ENCODE results near the gene PHETA2.

The PHETA2 gene

GRCh38 chr22:42064629-42065028 lies 9.4 kb upstream of the PHETA2 start:
- Histone ChIP-seq H3K9me3 (ENCODE audit: control extremely low read depth in 1 of 5, control insufficient read depth in 4 of 5, insufficient read depth in 2 of 5, low read depth in 1 of 5, low read length in 4 of 5) (no peaks in the 10 kb centered on the region), H3K27me3 (replicated peaks in 2 of 5; ENCODE audit: control insufficient read depth in 4 of 5, insufficient read depth in 5 of 5, low read length in 4 of 5) (no peaks in the 10 kb centered on the region), H3K4me1 (ENCODE audit: control extremely low read depth in 1 of 4, control insufficient read depth in 4 of 4, insufficient read depth in 4 of 4, low read length in 3 of 4) (peaks cover 1 to 4% (median 2%) of the 10 kb centered on the region in 4 experiments), H3K4me3 (ENCODE audit: control insufficient read depth in 1 of 7, extremely low read depth in 1 of 7, insufficient read depth in 4 of 7, low read depth in 2 of 7, low read length in 6 of 7) (no peak overlapping the region), H3K27ac (ENCODE audit: insufficient read depth in 1 of 2, low read depth in 1 of 2, low read length in 2 of 2, poor library complexity in 1 of 2, severe bottlenecking in 2 of 2) (no peak overlapping the region), H3K36me3 (ENCODE audit: control insufficient read depth in 4 of 4, insufficient read depth in 4 of 4, low read length in 3 of 4) (peaks cover 7 to 63% (median 45%) of the 10 kb centered on the region in 4 experiments)
- CTCF ChIA-PET = interaction anchor here (1.1 kb wide), 1 partner anchor 39 kb away, joined by 4 read pairs; no protein-coding TSS in a partner anchor
- no peak for DNase-seq
- WGBS (ENCODE audit: insufficient coverage) = 100% methylated on average over 1 of the region's 1 CpG
- POLR2A ChIA-PET = no interaction called here

GRCh38 chr22:42065438-42066125 lies 8.5 kb upstream of the PHETA2 start:
- Histone ChIP-seq H3K27me3 (replicated peaks in 2 of 5; ENCODE audit: control insufficient read depth in 4 of 5, insufficient read depth in 5 of 5, low read length in 4 of 5) (no peaks in the 10 kb centered on the region), H3K9me3 (ENCODE audit: control extremely low read depth in 1 of 5, control insufficient read depth in 4 of 5, insufficient read depth in 2 of 5, low read depth in 1 of 5, low read length in 4 of 5) (no peaks in the 10 kb centered on the region), H3K36me3 (ENCODE audit: control insufficient read depth in 4 of 4, insufficient read depth in 4 of 4, low read length in 3 of 4) (peaks cover 3 to 53% (median 37%) of the 10 kb centered on the region in 4 experiments), H3K4me3 (ENCODE audit: control insufficient read depth in 1 of 7, extremely low read depth in 1 of 7, insufficient read depth in 4 of 7, low read depth in 2 of 7, low read length in 6 of 7) (no peak overlapping the region), H3K4me1 (ENCODE audit: control extremely low read depth in 1 of 4, control insufficient read depth in 4 of 4, insufficient read depth in 4 of 4, low read length in 3 of 4) (peaks cover 5 to 13% (median 11%) of the 10 kb centered on the region in 4 experiments), H3K27ac (ENCODE audit: insufficient read depth in 1 of 2, low read depth in 1 of 2, low read length in 2 of 2, poor library complexity in 1 of 2, severe bottlenecking in 2 of 2) (no peak overlapping the region)
- 96% methylated on average over 13 of the region's 13 CpGs for WGBS (ENCODE audit: insufficient coverage)
- ChIA-PET POLR2A (no interaction called here), CTCF (interaction anchor here (1.1 to 1.2 kb wide), 2 partner anchors 14 to 38 kb away, joined by 3 to 4 read pairs; no protein-coding TSS in a partner anchor)
- DNase-seq = no peak

GRCh38 chr22:42066126-42066761 lies 7.8 kb upstream of the PHETA2 start:
- Histone ChIP-seq H3K27me3 (replicated peaks in 2 of 5; ENCODE audit: control insufficient read depth in 4 of 5, insufficient read depth in 5 of 5, low read length in 4 of 5) (no peaks in the 10 kb centered on the region), H3K9me3 (ENCODE audit: control extremely low read depth in 1 of 5, control insufficient read depth in 4 of 5, insufficient read depth in 2 of 5, low read depth in 1 of 5, low read length in 4 of 5) (no peaks in the 10 kb centered on the region), H3K27ac (ENCODE audit: insufficient read depth in 1 of 2, low read depth in 1 of 2, low read length in 2 of 2, poor library complexity in 1 of 2, severe bottlenecking in 2 of 2) (no peak overlapping the region), H3K4me3 (ENCODE audit: control insufficient read depth in 1 of 7, extremely low read depth in 1 of 7, insufficient read depth in 4 of 7, low read depth in 2 of 7, low read length in 6 of 7) (no peak overlapping the region), H3K4me1 (ENCODE audit: control extremely low read depth in 1 of 4, control insufficient read depth in 4 of 4, insufficient read depth in 4 of 4, low read length in 3 of 4) (peaks cover 5 to 19% (median 17%) of the 10 kb centered on the region in 4 experiments), H3K36me3 (ENCODE audit: control insufficient read depth in 4 of 4, insufficient read depth in 4 of 4, low read length in 3 of 4) (peaks cover 2 to 46% (median 30%) of the 10 kb centered on the region in 4 experiments)
- DNase-seq = no peak
- POLR2A ChIA-PET = no interaction called here
- CTCF ChIA-PET = interaction anchor here (1.2 kb wide), 1 partner anchor 15 kb away, joined by 3 read pairs; no protein-coding TSS in a partner anchor
- WGBS (ENCODE audit: insufficient coverage) = 100% methylated on average over 5 of the region's 7 CpGs

GRCh38 chr22:42066937-42067336 lies 7.1 kb upstream of the PHETA2 start:
- POLR2A ChIA-PET = no interaction called here
- WGBS (ENCODE audit: insufficient coverage) = 98% methylated on average over 10 of the region's 10 CpGs
- Histone ChIP-seq H3K27ac (ENCODE audit: insufficient read depth in 1 of 2, low read depth in 1 of 2, low read length in 2 of 2, poor library complexity in 1 of 2, severe bottlenecking in 2 of 2) (no peak overlapping the region), H3K36me3 (ENCODE audit: control insufficient read depth in 4 of 4, insufficient read depth in 4 of 4, low read length in 3 of 4) (peaks cover 2 to 46% (median 28%) of the 10 kb centered on the region in 4 experiments), H3K27me3 (replicated peaks in 2 of 5; ENCODE audit: control insufficient read depth in 4 of 5, insufficient read depth in 5 of 5, low read length in 4 of 5) (no peaks in the 10 kb centered on the region), H3K4me1 (ENCODE audit: control extremely low read depth in 1 of 4, control insufficient read depth in 4 of 4, insufficient read depth in 4 of 4, low read length in 3 of 4) (peaks cover 5 to 23% (median 21%) of the 10 kb centered on the region in 4 experiments), H3K9me3 (ENCODE audit: control extremely low read depth in 1 of 5, control insufficient read depth in 4 of 5, insufficient read depth in 2 of 5, low read depth in 1 of 5, low read length in 4 of 5) (no peaks in the 10 kb centered on the region), H3K4me3 (ENCODE audit: control insufficient read depth in 1 of 7, extremely low read depth in 1 of 7, insufficient read depth in 4 of 7, low read depth in 2 of 7, low read length in 6 of 7) (no peak overlapping the region)
- CTCF ChIA-PET = no interaction called here
- no peak for DNase-seq

- Histone ChIP-seq H3K27me3 (replicated peaks in 2 of 5; ENCODE audit: control insufficient read depth in 4 of 5, insufficient read depth in 5 of 5, low read length in 4 of 5) (no peaks in the 10 kb centered on the region), H3K4me3 (ENCODE audit: control insufficient read depth in 1 of 7, extremely low read depth in 1 of 7, insufficient read depth in 4 of 7, low read depth in 2 of 7, low read length in 6 of 7) (no peak overlapping the region), H3K4me1 (ENCODE audit: control extremely low read depth in 1 of 4, control insufficient read depth in 4 of 4, insufficient read depth in 4 of 4, low read length in 3 of 4) (peaks cover 5 to 23% (median 21%) of the 10 kb centered on the region in 4 experiments), H3K36me3 (ENCODE audit: control insufficient read depth in 4 of 4, insufficient read depth in 4 of 4, low read length in 3 of 4) (peaks cover 2 to 45% (median 22%) of the 10 kb centered on the region in 4 experiments), H3K27ac (ENCODE audit: insufficient read depth in 1 of 2, low read depth in 1 of 2, low read length in 2 of 2, poor library complexity in 1 of 2, severe bottlenecking in 2 of 2) (no peak overlapping the region), H3K9me3 (ENCODE audit: control extremely low read depth in 1 of 5, control insufficient read depth in 4 of 5, insufficient read depth in 2 of 5, low read depth in 1 of 5, low read length in 4 of 5) (no peaks in the 10 kb centered on the region)
- no peak for DNase-seq
- POLR2A ChIA-PET = no interaction called here
- WGBS (ENCODE audit: insufficient coverage) = 89% methylated on average over 12 of the region's 14 CpGs
- CTCF ChIA-PET = no interaction called here
Measured at GRCh38 chr22:42067671-42068251, 6.3 kb upstream of the PHETA2 start.

- H3K4me1 ChIP-seq (ENCODE audit: control extremely low read depth in 1 of 4, control insufficient read depth in 4 of 4, insufficient read depth in 4 of 4, low read length in 3 of 4) = peaks cover 5 to 23% (median 21%) of the 10 kb centered on the region in 4 experiments
- H3K9me3 ChIP-seq (ENCODE audit: control extremely low read depth in 1 of 5, control insufficient read depth in 4 of 5, insufficient read depth in 2 of 5, low read depth in 1 of 5, low read length in 4 of 5) = no peaks in the 10 kb centered on the region
- CTCF ChIA-PET = no interaction called here
- no peaks in the 10 kb centered on the region for H3K27me3 ChIP-seq (replicated peaks in 2 of 5; ENCODE audit: control insufficient read depth in 4 of 5, insufficient read depth in 5 of 5, low read length in 4 of 5)
- no peak overlapping the region for H3K4me3 ChIP-seq (ENCODE audit: control insufficient read depth in 1 of 7, extremely low read depth in 1 of 7, insufficient read depth in 4 of 7, low read depth in 2 of 7, low read length in 6 of 7)
- WGBS (ENCODE audit: insufficient coverage) = 100% methylated on average over 4 of the region's 4 CpGs
- POLR2A ChIA-PET = no interaction called here
- DNase-seq = no peak
- H3K36me3 ChIP-seq (ENCODE audit: control insufficient read depth in 4 of 4, insufficient read depth in 4 of 4, low read length in 3 of 4) = peaks cover 2 to 42% (median 22%) of the 10 kb centered on the region in 4 experiments
- no peak overlapping the region for H3K27ac ChIP-seq (ENCODE audit: insufficient read depth in 1 of 2, low read depth in 1 of 2, low read length in 2 of 2, poor library complexity in 1 of 2, severe bottlenecking in 2 of 2)
Measured at GRCh38 chr22:42068291-42068690, 5.8 kb upstream of the PHETA2 start.

All from common myeloid progenitor, CD34-positive (primary cell).